GM12892 (cell line): ENCODE results near the gene GAB3.

Experiments used
- POLR2A ChIP-seq: IDR thresholded peaks from 2 replicates; pipeline ENCODE4 v1.6.1; 2011; ENCODE audit warnings: low read depth, low read length, control low read depth
- POLR2AphosphoS5 ChIP-seq: IDR thresholded peaks from 2 replicates; pipeline ENCODE4 v1.6.1; 2011; ENCODE audit warnings: low read depth, low read length, control low read depth
- TAF1 ChIP-seq: IDR thresholded peaks from 2 replicates; pipeline ENCODE4 v1.6.1; 2011; ENCODE audit warnings: low read depth, mild to moderate bottlenecking, control low read depth, low read length, borderline replicate concordance

DNA sequence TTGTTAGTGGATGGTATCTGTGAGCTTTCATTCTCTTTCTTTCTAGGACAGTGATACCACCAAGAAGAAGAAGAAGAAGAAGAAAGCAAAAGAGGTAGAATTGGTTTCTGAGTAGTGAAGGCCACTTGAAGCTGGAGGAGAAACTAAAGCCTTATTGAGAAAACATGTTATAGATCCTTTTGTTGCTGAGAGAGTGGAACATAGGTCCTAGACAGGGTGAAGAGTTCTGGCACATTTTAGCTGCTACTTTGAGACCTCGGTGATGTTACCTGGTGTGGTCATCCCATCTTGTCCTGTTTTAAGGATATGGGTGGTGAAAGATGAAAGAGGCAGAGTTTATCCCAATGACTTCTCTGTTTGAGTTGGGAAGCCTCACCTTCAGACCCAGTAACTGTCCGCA lies 25.9 kb upstream of the GAB3 start:
- TF ChIP-seq POLR2AphosphoS5 (no peak), TAF1 (no peak), POLR2A (no peak)
